GM18520 (cell line): ENCODE measurements around the gene RAP1A.

Experiments
- ATAC-seq: cut with Tn5 transposase; IDR thresholded peaks from one replicate; pipeline ENCODE4 v1.9.1; 2021; ENCODE audit not compliant: unreplicated experiment

The RAP1A gene

DNA sequence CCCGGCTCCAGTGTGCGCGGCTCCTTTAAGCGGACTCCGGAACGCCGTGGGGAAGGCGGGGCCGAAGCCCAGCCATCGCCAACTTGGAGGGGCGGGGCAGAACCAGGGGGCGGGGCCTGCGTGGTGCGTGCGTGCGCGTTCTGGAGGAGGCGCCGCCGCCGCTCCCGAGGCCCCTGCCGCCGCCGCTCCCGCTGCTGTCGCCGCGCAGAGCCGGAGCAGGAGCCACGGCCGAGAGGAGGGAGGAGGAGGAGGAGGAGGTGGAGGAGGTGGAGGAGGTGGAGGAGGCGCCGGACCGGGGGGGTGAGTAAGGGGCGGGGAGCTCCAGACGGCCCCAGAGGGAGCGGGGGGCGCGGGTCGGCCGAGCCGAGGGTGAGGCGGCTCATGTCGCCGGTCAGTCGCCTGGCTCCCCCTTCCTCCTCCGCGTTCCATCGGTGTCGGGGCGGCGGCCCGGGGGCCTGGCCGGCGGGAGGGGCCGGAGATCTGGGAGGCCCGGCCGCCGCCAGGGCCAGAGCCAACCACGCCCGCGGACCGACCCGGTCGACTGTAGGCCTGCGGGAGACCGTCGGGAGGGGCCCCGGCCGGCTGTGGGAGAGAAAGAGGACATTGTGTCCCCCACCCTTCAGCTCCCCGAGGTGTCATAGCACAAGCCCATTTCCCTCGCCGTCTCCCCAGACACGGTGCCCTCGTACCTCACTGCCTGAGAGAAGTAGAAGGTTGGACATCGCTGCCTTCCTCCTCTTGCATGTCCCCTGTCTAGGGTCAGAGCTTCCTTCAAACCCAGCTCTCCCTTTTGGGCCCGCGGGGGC is at the start of gene RAP1A:
Gene RAP1A, plus strand, starts transcription at position 155 of the 806 bp plus-strand sequence. CDS start 71,572 bp downstream, outside the sequence.
- peak; percentile 29 for ATAC-seq

DNA sequence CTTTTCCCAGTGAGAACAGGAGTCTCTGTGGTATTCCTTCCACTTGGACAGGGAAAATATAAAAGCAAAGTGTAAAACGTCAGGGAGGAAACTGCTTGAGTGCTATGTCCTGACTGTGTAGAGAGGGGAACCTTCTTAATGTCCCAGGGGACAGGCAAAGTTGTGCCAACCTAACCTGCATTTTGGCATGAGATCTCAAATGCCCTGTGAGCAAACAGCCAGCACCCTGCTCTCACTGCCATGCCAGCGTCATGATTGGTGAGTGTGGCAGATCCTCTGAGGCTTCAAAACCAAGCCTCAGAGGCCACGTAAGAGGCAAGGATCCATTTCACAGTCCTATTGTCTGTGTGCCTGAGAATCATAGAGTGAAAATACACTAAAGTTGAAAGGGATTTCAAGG is 49.7 kb upstream of the RAP1A start:
- no peak for ATAC-seq

DNA sequence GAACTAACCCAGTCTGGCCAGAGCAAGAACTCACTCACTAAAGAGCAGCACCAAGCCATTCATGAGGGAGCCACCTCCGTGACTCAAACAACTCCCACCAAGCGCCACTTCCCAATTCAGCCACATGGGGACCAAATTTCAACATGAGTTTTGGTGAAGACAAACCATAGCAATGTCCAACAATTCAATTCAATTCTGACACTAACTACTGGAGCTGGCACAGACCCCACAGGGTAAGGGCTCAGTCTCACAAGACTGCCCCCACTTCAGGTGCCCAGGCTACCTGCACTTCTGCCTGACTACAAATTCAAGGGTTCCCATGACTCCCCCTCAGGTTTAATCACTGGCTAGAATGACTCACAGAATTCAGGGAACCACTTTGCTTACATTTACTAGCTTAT is 48.8 kb upstream of the RAP1A start:
- no peak for ATAC-seq

DNA sequence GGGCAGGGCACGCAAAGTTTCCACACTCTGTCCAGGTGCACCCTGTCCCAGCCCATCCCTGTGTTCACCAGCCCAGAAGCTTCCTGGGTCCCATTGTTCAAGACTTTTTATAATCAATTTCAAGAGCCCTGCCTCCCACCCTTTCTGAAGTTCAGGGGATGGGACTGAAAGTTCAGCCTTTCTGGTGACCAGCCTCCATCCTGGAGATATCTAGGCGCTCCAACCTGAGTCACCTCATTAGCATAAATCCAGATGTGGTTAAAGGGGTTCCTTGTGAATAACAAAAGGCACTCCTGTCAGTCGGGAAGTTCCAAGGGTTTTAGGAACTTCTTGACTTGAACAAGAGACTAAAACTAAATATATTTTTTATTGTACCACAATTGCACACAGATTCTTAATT is 48.4 kb upstream of the RAP1A start:
- no peak for ATAC-seq

DNA sequence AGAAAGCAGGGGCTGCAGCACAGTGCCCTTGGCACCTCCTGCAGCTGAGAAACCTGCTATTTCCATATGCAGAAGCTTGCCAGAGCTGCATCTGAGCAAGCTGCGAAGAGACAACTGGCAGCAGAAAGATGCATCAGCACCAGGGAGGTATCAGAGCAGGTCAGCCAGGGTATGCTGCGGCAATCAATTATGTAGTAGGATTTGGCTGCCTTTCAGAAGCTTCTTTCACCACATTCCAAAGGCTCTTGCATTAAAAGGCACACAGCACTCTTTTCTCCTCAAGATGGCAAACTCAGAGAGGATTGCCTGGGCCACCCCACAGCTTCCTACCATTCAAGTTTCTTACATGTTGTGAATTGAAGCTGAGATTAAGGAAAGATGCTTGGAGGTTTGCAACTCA is 47.6 kb upstream of the RAP1A start:
- ATAC-seq: no peak

DNA sequence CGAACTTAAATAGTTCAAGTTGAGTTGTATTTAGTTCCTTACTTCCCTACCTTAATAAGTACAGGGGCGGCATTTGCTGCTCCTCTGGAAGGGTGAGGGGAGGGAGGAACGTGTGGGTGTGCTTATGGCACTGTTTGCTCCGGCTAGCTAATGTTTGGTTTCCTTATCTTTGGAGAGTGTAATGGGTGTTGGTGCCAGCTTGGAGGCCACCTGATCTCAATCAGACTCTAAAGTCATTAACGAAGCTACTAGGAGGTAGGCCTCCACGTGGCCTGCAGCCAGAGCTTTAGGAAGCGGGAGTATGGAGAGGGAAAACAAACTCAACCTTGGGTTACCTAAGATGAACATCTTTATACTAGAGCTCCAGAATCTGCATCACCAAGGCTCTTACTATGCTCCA is 43.0 kb upstream of the RAP1A start:
- no peak for ATAC-seq

DNA sequence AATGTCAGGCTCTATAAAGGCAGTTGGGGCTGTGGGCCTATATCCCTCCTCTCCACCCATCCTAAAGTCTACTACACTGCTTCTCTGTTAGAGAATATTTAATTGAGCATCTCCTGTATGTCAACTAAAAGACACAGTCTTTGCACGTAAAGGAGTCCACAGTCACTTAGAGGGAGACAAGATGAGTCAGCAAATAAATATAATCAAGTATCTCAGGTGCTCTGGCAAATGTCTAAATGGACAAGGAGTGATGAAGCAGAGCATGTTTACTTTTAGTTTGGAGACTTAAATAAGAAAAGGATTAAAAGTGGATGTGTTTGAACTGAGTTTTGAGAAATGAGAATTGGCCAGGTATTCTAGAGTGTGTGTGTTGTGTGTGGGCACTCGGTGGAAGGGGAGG is 41.8 kb upstream of the RAP1A start:
- ATAC-seq: no peak

DNA sequence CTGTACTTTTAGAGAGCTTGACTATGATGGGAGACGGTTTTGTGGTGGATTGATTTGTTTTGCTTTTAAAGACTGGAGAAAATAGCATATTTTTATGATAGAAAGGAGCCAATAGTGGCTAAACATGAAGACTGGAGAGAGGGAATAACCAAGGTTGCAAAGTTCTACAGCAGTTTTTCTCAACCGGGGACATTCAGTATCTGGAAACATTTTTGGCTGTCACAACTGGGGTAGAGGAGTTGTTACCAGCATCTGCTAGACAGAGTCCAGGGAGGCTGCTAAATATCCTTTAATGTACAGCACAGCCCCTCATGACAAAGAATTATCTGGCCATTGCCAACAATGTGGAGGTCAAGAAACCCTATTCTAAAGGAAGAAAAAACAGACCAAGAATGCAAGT is 38.4 kb upstream of the RAP1A start:
- ATAC-seq: no peak

DNA sequence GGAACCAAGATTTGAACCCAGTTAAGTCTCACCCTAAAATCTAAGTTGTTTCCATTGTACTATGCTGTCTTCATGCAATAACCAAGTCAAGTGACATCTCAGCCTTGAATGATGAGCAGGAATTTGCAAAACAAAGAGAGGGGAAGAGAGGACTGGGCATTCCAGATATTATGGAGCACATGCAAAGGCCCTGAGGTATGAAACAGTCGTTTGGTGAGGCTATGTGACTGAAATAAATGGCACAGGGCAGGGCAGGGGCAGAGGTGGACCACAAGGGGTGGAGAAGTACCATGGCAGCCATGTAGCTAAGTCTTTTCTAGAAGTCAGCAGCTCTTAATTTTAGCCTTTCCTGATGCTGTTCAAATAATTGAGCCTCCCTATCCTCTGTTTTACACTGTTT is 37.6 kb upstream of the RAP1A start:
- no peak for ATAC-seq

DNA sequence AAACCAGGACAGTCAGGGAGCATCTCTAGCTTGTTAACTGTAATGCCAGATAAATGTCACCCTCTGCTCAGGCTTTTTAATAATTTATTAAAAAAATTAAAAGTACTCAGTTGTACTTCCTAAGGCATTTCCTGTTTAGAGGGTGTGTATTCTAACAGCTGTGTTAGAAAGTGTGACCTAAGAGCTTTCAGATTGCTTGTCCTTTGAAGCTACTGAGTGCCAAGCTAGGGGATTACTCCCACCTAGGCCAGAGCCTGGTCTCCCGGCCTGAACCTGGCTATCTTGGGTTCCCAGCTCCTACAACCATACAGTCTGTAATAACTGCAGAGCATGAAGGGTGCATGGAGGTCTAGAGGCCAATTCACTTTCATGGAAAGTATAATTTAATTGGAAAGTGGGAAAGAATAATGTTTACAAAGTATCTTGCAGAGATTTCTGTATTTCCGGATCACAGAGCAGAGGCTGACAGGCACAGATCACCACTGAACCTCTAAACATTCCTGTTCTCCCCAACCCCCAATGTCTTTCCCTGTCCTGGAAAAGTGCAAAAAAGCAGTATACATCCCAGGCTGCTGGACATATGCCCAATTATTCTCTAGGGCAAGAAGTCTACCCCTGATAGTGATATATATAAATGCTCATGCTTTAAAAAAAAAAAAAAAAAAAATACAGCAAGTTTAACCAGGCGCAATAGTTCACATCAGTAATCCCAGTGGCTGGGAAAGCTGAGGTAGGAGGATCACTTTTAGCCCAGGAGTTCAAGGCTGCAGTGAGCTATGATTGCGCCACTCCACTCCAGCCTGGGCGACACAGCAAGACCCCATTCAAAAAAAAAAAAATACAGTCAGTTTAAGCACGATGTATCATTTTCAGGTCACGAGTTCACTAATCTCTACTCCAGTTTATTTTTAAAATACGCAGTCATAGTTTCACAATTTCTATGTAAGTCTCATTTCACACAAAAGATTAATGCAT is 36.7 kb upstream of the RAP1A start:
- no peak for ATAC-seq

DNA sequence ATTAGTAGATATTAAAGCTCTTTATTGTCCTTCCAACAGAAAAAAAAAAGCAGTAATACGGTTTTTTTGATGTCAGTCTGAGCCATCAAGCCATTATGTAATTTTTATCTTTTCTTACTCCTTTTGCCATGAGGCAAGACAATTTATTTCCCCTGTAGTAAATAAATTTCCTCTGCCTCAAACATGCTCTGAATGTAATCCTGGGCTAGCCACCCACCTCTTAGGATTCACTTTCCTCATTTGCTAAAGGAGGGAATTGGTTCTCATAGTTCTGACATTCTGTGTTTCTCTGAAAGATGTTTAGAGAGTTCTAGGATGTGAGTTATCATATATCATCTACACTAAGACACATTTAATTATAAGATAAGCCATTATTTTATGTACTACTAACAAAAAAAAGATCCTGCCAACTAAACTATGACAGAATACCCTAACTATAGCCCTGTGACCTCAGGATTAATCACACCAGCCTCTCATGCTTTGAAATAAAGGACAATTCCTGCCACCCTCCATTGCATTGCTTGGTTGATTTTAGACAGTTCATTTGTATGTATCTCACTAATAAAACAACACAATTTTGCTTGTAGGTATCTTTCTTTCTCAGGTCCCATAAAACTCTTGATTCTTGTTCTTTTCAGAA is 34.0 kb upstream of the RAP1A start:
- ATAC-seq: no peak

DNA sequence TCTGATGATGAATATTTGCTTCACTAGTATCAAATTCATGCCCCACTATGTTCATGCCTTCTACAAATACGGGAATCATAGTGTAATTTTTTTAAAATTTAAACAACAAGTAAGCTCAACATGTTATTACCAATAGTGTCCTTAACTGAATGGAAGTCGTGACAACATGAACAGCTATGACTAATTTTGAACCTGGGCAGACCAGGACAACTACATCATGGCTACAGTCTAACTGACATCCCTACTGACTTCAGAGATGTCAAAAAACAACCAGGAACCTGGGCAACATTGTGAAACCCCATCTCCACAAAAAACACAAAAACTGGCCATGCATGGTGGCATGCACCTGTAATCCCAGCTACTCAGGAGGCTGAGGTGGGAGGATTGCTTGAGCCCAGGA is 33.5 kb upstream of the RAP1A start:
- no peak for ATAC-seq

DNA sequence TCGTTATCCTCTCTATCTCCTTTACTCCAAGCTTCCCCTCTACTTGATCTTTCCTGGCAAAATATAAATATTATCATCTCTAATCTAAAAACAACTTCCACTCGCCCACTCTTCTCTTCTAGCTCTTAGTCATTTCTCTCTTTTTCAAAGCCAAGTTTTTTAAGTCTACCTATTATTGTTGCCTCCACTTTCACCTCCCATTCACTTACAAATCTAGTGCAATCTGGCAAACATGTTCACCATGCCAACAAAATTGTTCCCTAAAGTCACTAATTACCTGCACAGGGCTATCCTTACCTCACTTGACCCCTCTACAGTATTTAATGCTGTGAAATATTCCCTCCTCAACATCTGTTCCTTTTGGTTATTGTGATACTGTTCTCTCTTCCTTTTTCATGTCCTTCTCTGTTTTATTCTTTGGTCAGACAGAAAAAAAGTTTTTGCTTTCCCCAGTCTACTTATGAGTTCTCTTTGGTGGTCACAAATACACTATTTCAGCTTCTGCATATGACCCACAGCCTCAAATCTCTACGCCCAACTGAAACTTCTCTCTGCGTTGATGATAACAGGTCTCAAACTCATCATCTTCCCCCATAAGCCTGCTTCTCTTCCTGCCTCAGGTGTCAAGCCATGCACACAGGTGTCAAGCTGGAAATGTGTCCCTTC is 31.9 kb upstream of the RAP1A start:
- no peak for ATAC-seq

DNA sequence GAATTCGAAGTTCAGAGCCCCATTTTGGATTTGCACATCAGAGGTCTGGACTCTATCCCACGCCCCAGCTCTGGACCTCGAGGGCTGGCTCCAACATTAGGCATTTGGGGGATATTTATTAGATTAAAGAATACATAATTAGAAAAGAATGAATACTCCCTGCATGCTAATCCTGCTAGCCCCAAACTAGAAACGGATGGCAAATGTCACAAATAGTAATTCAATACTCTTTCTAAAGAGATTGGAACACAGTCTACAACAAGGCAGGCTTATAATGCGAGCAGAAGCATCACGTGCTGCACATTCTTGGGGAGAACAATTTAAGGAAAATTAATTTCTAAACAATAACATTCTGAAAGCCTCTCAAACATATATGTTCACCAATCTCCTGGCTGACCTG is 27.7 kb upstream of the RAP1A start:
- ATAC-seq: no peak

DNA sequence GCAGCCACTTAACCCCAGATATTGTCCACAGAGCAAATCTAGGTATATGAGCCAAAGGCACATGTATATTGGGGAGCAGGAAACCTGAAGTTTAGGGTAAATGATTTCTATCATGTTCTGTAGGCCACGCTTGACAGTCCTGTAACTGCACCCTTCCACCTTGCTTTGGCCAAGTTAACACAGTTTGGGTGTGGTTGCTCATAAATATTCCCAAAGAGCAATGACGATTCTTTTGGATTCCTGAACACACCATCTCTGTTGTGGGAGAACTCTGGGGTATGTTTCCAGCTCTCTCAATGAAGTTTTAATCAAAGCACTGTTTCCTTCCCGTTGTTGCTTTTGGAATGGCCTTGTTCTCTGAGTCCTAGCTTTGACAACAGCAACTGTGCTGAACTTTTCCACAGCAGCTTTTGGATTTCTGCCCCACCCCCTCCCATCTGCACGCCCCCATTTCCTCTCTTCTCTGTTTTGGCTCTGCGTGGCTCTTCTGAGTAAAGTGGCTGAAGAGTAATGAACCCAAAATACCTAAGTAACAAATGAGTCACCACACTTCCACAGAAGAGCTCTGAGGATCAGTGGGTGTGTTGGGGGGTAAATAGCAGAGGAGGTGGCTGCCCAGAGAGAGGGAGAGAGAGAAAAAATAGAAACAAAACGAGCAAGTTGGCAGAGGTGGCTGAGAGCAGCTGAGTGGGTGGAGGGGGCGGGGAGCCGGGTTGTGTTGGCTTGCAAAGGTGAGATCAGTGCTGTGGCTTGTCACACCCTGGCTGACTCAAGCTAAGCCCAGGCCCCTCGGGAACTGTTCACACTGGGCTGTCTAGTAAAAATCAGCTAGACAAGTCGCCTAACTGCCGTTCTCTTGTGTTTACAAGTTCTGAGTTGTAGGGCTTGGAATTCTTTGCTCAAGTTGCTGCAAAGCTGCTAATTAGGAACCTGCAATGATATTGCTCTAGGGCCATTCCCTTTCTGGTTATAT is 26.9 kb upstream of the RAP1A start:
- ATAC-seq: peak; percentile 69

DNA sequence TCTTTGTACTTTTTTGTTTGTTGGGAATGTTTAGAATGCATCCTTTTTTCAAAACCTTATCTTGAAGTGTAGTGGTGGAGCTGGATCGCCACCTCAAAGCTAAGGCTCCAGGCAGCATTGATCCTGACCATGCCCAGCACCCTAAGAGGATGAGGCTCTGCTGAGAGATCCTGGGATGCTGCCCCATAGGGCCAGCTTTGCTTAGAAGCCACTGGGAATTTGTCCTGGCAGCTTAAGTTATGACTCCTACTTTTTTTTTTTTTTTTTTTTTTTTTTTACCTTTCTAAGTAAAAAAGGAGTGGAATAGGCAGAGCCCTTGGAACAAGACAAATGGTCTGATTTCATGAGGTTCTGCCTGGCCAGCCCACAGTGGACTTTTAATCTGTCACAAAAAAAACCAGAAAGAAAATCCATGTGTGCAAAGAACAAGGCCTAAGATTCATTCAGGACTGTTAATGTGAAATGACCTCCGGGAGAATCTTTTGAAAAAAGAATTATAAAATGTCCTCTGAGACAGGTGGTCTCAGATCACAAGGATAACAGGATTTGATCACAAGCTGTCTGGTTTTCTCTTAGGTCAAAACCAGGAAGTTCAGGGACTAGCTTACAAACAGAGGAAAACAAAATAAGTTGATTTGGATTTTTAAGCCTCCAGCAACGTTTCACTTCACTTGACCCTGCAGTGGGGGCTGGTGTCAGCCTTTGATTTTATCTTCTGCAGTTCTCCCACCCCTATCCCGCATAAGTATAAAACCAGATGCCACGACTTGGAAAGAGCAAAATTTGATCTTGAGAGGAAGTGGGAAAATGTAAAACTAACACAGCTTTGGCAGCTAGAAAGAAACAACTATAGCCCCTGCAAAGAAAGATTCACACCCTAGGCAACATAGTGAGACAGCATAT is 25.9 kb upstream of the RAP1A start:
- ATAC-seq: no peak

DNA sequence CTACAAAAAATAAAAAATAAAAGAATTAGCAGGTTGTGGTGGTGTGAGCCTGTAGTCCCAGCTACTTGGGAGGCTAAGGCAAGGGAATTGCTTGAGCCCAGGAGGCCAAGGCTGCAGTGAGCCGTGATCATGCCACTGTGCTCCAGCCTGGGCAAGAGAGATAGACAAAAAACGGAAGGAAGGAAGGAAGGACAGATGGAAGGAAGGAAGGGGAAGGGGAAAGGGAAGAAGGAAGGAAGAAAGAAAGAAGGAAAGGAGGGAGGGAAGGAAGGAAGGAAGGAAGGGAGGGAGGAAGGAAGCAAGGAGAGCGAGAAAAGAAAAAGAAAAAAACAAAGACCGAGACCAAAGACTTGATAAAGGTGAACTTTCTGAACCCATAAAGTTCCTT is 25.3 kb upstream of the RAP1A start:
- ATAC-seq: no peak

DNA sequence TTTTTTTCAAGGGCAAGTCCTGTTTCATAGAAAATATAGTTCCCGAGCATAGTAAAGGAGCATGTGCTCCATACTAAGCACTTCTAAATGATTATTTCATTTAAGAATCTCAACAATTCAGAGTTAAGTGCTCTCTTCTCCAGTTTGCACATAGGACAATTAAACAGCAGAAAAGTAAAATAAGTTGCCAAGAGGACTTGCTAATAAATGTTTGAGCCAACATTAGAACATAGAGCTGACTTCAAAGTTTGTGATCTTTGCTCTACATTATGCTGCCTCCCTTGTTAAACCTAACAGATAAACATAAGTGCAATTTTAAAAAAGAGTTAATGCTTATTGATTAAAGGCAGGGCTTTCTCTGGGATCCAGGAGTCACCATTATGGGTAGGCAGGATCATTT is 23.8 kb upstream of the RAP1A start:
- no peak for ATAC-seq

DNA sequence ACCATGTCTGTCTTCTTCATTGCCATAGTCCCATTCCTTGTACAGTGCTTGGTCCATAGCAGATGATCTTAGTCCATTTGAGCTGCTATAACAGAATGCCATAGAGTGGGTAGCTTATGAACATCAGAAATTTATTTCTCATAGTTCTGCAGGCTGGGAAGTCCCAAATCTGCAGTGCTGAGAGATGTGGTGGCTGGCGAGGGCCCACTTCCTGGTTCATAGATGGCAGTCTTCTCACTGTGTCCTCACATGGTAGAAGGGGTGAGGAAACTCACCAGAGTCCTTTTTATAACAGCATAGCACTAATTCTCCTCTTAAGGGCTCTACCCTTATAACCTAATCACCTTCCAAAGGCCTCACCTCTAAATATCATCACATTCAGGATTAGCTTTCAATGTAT is 23.1 kb upstream of the RAP1A start:
- ATAC-seq: no peak
